Colonic mucosa (tissue), 4 donors: ENCODE data around the gene NEU2. TPM values are rescaled to one million over a fixed set of nuclear protein-coding genes. Genes with fewer than 3 reads are reported as not detected.
A peak's percentile ranks its signal among the peaks of the same experiment; 100 is the strongest.
"Not testable (repeated sequence)": the region's sequence is repeated elsewhere in the genome, so short reads cannot be mapped to it uniquely, and the experiment has no call there.

Experiments used
- DNase-seq: peaks from one replicate; pipeline ENCODE4 v3.0.0-alpha.2; 2020
- H3K27ac ChIP-seq: fragments of 200-600 bp; one replicate; pipeline ENCODE4 v1.8.0; 2021
- H3K27me3 ChIP-seq: fragments of 200-600 bp; one replicate; pipeline ENCODE4 v1.8.0; 2021
- H3K36me3 ChIP-seq: fragments of 200-600 bp; one replicate; pipeline ENCODE4 v1.8.0; 2021
- H3K4me1 ChIP-seq: fragments of 200-600 bp; one replicate; pipeline ENCODE4 v1.8.0; 2021; ENCODE audit warnings: mild to moderate bottlenecking
- H3K4me3 ChIP-seq: fragments of 200-600 bp; one replicate; pipeline ENCODE4 v1.8.0; 2021
- H3K9ac ChIP-seq, 2 donors: one replicate each; pipeline ENCODE4 v1.7.0; 2013; ENCODE audit warnings: control low read depth in 2 of 2, low read depth in 2 of 2, low read length in 2 of 2
- H3K9me3 ChIP-seq: fragments of 200-600 bp; one replicate; pipeline ENCODE4 v1.8.0; 2021
- intact Hi-C: fragments of 100-400 bp; cut with DNase I; formaldehyde crosslinking; loops from one replicate; pipeline ENCODE4 v1.14.1; 2022
- total RNA-seq, 2 donors: library from RNA; stranded (reverse); fragmentation: NEBNext Ultra II Directional in 1 of 2; extraction: Animal tissue kit (Norgen Biotek cat#: 25700) in 1 of 2; gene quantifications; one replicate each; pipeline ENCODE4 v1.2.1, GENCODE V29; 2021
- TF ChIP-seq, protein P1 (sequence below): fragments of 200-600 bp; IDR thresholded peaks from one replicate; pipeline ENCODE4 v1.8.0; 2022; ENCODE audit warnings: antibody characterized with exemption, mild to moderate bottlenecking
- donor health status: healthy.
- donor health status: DM: no; HTN: no; CAD: no.
- donor health status: DM: no; HTN: no; CAD: no.

NEU2 gene
- total RNA-seq, 2 donors from 2014 or later, result not detected

DNA sequence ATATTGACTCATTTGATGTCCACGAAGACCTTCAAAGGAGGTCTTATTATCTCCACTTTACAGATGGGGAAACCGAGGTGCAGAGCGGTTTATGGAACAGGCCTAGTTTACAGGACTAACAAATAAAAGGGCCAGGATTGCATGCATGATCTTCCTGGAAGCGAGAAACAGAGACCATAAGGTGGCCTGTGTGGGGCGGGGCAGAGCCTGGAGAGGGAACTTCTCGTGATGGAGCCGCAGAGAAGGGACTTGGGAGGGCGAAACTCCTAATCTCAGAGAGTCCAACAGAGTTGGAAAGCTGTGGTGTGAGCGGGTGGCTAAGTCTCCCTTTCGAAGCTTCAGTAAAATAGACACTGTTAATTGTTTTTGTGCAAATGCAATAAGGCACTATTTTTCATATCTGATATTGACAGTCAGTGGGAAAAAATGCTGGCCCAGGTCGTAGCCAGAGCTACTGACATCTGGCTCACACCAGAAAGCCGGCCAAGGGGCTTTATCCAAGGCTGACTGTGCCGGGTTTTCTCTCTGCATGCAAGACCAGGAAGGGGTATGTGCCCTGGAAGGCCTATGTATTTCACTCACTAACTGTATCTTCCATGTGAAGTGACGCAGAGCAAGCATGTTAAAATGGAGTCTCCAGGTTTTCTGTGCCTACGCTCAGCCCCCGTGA is 32.2 kb downstream of the NEU2 start:
- peaks cover 5% of the 10 kb centered on the region for H3K4me1 ChIP-seq
- H3K27me3 ChIP-seq, result no peaks in the 10 kb centered on the region
- no peak overlapping the region for H3K9ac ChIP-seq
- H3K36me3 ChIP-seq, result no peaks in the 10 kb centered on the region
- TF ChIP-seq, protein P1, sequence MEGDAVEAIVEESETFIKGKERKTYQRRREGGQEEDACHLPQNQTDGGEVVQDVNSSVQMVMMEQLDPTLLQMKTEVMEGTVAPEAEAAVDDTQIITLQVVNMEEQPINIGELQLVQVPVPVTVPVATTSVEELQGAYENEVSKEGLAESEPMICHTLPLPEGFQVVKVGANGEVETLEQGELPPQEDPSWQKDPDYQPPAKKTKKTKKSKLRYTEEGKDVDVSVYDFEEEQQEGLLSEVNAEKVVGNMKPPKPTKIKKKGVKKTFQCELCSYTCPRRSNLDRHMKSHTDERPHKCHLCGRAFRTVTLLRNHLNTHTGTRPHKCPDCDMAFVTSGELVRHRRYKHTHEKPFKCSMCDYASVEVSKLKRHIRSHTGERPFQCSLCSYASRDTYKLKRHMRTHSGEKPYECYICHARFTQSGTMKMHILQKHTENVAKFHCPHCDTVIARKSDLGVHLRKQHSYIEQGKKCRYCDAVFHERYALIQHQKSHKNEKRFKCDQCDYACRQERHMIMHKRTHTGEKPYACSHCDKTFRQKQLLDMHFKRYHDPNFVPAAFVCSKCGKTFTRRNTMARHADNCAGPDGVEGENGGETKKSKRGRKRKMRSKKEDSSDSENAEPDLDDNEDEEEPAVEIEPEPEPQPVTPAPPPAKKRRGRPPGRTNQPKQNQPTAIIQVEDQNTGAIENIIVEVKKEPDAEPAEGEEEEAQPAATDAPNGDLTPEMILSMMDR, result no peak
- intact Hi-C loops, result no loop called here
- H3K4me3 ChIP-seq, result no peak overlapping the region
- H3K9me3 ChIP-seq, result no peaks in the 10 kb centered on the region
- H3K27ac ChIP-seq, result no peak overlapping the region
- DNase-seq, result no peak

DNA sequence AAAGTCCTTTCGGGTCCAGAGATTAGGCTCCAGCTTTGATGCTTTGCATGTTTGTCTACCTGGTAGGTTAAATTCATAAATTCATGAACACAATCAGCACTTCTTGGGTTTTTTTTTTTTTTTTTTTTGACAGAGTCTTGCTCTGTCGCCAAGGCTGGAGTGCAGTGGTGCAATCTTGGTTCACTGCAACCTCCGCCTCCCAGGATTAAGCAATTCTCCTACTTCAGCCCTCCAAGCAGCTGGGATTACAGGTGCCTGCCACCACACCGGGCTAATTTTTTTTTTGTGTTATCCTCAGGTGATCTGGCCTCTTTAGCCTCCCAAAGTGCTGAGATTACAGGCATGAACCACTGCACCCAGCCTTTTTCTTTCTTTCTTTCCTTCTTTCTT is 32.7 kb downstream of the NEU2 start:
- H3K36me3 ChIP-seq, H3K27ac ChIP-seq, H3K9me3 ChIP-seq, DNase-seq, H3K9ac ChIP-seq, H3K4me3 ChIP-seq, H3K4me1 ChIP-seq, H3K27me3 ChIP-seq, intact Hi-C loops: not testable (repeated sequence)

DNA sequence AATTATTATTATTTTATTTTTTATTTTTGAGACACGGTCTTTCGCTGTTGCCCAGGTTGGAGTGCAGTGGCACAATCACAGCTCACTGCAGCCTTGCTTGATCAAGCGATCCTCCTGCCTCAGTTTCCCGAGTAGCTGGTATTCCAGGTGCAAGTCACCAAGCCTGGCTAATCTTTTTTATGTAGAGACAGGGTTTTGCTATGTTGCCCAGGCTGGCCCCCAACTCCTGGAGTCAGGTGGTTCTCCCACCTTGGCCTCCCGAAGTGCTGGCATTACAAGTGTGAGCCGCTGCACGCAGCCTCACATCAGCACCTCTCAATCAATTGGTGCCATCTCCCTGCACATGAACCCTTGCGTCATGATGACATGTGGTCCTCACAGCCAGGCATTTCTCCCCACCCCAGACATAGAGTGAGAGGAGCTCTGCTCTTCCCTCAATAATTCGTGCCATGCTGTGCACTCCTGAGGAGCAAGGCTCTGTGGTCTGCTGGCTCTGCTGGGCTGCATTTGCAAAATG is 33.5 kb downstream of the NEU2 start:
- Histone ChIP-seq H3K27ac (no peak overlapping the region), H3K9me3 (no peaks in the 10 kb centered on the region)

DNA sequence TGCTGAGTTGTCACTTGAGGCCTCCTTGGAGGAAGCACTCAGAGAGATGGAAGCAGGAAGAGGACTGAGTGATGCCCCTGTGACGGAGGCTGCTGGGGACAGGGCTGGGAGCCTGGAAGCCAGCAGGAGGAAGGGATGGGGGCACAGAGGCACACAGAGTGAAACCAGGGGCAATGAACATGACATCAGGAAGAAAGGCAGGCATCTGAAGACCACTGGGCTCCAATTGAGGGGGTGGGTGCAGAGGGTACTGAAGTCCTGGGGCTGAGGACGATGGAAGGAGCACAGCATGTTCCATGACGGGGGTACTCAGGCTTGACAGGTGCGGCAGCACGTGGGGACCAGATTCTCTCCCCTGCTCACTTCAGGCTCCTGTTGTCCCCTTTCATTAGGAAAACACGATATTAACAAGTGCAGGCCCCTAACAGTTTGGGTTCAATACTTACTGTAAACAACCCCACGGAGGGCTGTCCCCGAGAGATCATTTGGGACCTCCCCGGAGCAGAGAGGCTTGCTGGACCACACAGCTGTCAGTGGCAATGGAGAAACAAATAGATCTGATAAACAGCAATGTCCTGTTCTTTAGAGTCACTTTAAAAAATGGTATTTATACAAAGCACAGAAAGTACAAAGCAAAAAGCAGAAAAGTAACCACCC is 36.4 kb downstream of the NEU2 start:
- Histone ChIP-seq H3K4me1 (peaks cover 2% of the 10 kb centered on the region), H3K27me3 (no peaks in the 10 kb centered on the region), H3K36me3 (no peaks in the 10 kb centered on the region), H3K27ac (no peak overlapping the region), H3K9me3 (no peaks in the 10 kb centered on the region), H3K4me3 (no peak overlapping the region), H3K9ac (peak overlapping the region in 1 of 2 donors; percentile 24)
- intact Hi-C loops, result no loop called here
- TF ChIP-seq, protein P1, result no peak
- DNase-seq, result no peak

More for the DNA sequence above, 33.5 kb downstream of the NEU2 start:
- H3K4me3 ChIP-seq, result no peak overlapping the region
- no peak for DNase-seq
- no peaks in the 10 kb centered on the region for H3K27me3 ChIP-seq
- peaks cover 5% of the 10 kb centered on the region for H3K4me1 ChIP-seq
- TF ChIP-seq, protein P1, result no peak
- no peak overlapping the region for H3K9ac ChIP-seq
- intact Hi-C loops, result no loop called here
- H3K36me3 ChIP-seq, result no peaks in the 10 kb centered on the region

DNA sequence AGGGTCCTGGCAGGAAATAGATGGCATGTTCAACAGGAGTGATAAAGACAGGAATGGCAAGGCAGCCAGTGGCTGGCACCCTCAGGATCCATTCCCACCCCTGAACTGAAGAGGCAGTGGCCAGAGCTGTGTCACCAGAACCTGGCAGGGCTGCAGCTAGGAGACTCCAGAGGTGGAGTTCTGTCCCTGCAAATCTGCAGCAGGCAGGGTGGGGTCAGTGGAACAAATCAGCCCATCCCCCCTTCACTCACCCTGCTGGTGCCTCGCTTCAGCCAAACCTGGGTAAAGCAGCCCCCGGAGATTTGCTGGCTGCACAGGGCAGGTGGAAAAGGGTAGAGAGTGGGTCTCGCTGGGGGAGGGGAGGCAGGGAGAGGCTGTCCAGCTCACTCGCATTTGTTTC is 40.4 kb downstream of the NEU2 start:
- no peaks in the 10 kb centered on the region for H3K36me3 ChIP-seq
- DNase-seq, result no peak
- TF ChIP-seq, protein P1, result no peak
- no peaks in the 10 kb centered on the region for H3K4me1 ChIP-seq
- no peak overlapping the region for H3K27ac ChIP-seq
- intact Hi-C loops, result no loop called here
- H3K4me3 ChIP-seq, result no peak overlapping the region
- H3K9me3 ChIP-seq, result no peaks in the 10 kb centered on the region
- H3K27me3 ChIP-seq, result no peaks in the 10 kb centered on the region
- H3K9ac ChIP-seq, result no peak overlapping the region

DNA sequence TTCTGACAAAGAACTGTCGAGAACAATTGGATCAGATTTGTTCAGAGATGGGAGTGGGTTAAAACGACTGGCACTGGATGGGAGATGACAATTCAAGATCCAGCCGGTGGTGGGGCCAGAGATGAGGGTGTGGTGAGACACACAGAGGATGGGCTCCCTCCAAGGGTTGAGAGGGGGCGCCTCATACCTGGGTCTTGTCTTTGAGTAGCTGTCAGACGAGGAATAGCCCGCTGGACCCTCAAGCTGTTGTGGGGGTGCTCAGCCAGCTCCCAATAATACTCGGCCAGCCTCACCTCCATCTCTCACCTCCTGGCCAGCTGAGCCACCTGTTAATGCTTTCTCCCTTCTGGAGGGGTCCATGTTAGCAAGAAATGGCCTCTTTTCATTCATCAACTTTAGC is 41.6 kb downstream of the NEU2 start:
- Histone ChIP-seq H3K9me3 (no peaks in the 10 kb centered on the region), H3K27ac (no peak overlapping the region), H3K4me3 (no peak overlapping the region), H3K27me3 (no peaks in the 10 kb centered on the region), H3K36me3 (no peaks in the 10 kb centered on the region), H3K4me1 (no peaks in the 10 kb centered on the region), H3K9ac (no peak overlapping the region)
- DNase-seq, result no peak
- intact Hi-C loops, result no loop called here
- TF ChIP-seq, protein P1, result no peak
